PC-9 (cell line): ENCODE results near the gene PRRX1. TPM values are rescaled to one million over a fixed set of nuclear protein-coding genes. Genes with fewer than 3 reads are reported as not detected.

Experiments
- BruUV-seq: library from RNA; stranded (reverse); fragments of 400-500 nt; replicated peaks from 2 replicates; lab custom pipeline; 2021; lab: Mats Ljungman, UMichigan
- CTCF ChIA-PET: fragments of 300-600 bp; sonication (Branson Sonifier 250); formaldehyde crosslinking; loops from one replicate; lab custom pipeline; 2022; ENCODE audit warnings: antibody characterized with exemption; lab: Charles Lee
- POLR2A ChIA-PET: fragments of 300-600 bp; sonication (Branson Sonifier 250); formaldehyde crosslinking; loops from one replicate; lab custom pipeline; 2022; ENCODE audit warnings: antibody characterized with exemption; ENCODE audit not compliant: unreplicated experiment; lab: Charles Lee
- DNase-seq, 2 experiments: peaks; one replicate each; pipeline versions ENCODE4 v3.0.0 to v3.0.0-alpha.2; 2015 to 2022; ENCODE audit warnings: mixed read lengths in 1 of 2
- H2AFZ ChIP-seq: fragments of 200-600 bp; sonication (generic); 2 replicates; pipeline ENCODE4 v1.8.1; 2017; ENCODE audit warnings: antibody characterized with exemption
- H3F3A ChIP-seq: fragments of 200-600 bp; sonication (generic); 2 replicates; pipeline ENCODE4 v1.8.1; 2017; ENCODE audit warnings: antibody characterized with exemption, mild to moderate bottlenecking, low read depth; ENCODE audit not compliant: insufficient read depth
- H3K27ac ChIP-seq: fragments of 200-600 bp; sonication (generic); 2 replicates; pipeline ENCODE4 v1.6.1; 2016; ENCODE audit warnings: mixed run types
- H3K27me3 ChIP-seq: fragments of 200-600 bp; sonication (generic); 2 replicates; pipeline ENCODE4 v1.6.1; 2016; ENCODE audit warnings: low read depth, mixed run types; ENCODE audit not compliant: insufficient read depth
- H3K36me3 ChIP-seq: fragments of 200-600 bp; sonication (generic); 2 replicates; pipeline ENCODE4 v1.6.1; 2016; ENCODE audit warnings: low read depth, mixed run types
- H3K4me1 ChIP-seq: fragments of 200-600 bp; sonication (generic); replicated peaks from 2 replicates; pipeline ENCODE4 v1.6.1; 2016; ENCODE audit warnings: mixed run types; ENCODE audit not compliant: insufficient read depth
- H3K4me2 ChIP-seq: fragments of 200-600 bp; sonication (generic); 2 replicates; pipeline ENCODE4 v1.6.1; 2017; ENCODE audit warnings: mixed run types
- H3K4me3 ChIP-seq: fragments of 200-600 bp; sonication (generic); 2 replicates; pipeline ENCODE4 v1.6.1; 2016; ENCODE audit warnings: mixed run types
- H3K79me2 ChIP-seq: fragments of 200-600 bp; sonication (generic); 2 replicates; pipeline ENCODE4 v1.6.1; 2017; ENCODE audit warnings: low read depth, mixed run types
- H3K9me2 ChIP-seq: fragments of 200-600 bp; sonication (generic); 2 replicates; pipeline ENCODE4 v1.8.1; 2017; ENCODE audit warnings: mild to moderate bottlenecking; ENCODE audit not compliant: insufficient read depth
- H3K9me3 ChIP-seq: fragments of 200-600 bp; sonication (generic); 2 replicates; pipeline ENCODE4 v1.8.1; 2016; ENCODE audit warnings: low read depth; ENCODE audit not compliant: insufficient read depth
- H4K20me1 ChIP-seq: fragments of 200-600 bp; sonication (generic); 2 replicates; pipeline ENCODE4 v1.8.1; 2017; ENCODE audit not compliant: insufficient read depth
- CTCF ChIP-seq: fragments of 200-600 bp; sonication (generic); conservative IDR thresholded peaks from 2 replicates; pipeline ENCODE4 v1.6.1; 2017; ENCODE audit warnings: mixed run types, antibody characterized with exemption, mild to moderate bottlenecking, moderate library complexity
- EZH2 ChIP-seq: fragments of 200-600 bp; sonication (generic); IDR thresholded peaks from 2 replicates; pipeline ENCODE4 v1.8.0; 2017; ENCODE audit warnings: antibody characterized with exemption, low read depth
- intact Hi-C: fragments of 100-400 bp; cut with micrococcal nuclease; formaldehyde crosslinking; loops from one replicate; pipeline ENCODE4 v1.10.0; 2022; ENCODE audit not compliant: unreplicated experiment
- total RNA-seq: library from RNA; stranded (reverse); gene quantifications from 2 replicates; pipeline ENCODE4 v1.2.3, GENCODE V29; 2021

Gene PRRX1
- total RNA-seq, 1 experiment from 2014 or later: not detected

- H4K20me1 ChIP-seq: no peaks in the 10 kb centered on the region
- TF ChIP-seq CTCF (no peak), EZH2 (no peak)
- no peak overlapping the region for H3K4me2 ChIP-seq
- no peaks in the 10 kb centered on the region for H3K36me3 ChIP-seq
- H3K4me1 ChIP-seq: no peaks in the 10 kb centered on the region
- POLR2A ChIA-PET: no interaction called here
- no peaks in the 10 kb centered on the region for H3K9me2 ChIP-seq
- peaks cover 3% of the 10 kb centered on the region; the same call in 1 of the 2 replicates for H3K9me3 ChIP-seq
- H3K27ac ChIP-seq: no peak overlapping the region
- CTCF ChIA-PET: no interaction called here
- no TSS peak for BruUV-seq
- no peaks in the 10 kb centered on the region for H3K79me2 ChIP-seq
- no peak overlapping the region for H2AFZ ChIP-seq
- no peaks in the 10 kb centered on the region for H3F3A ChIP-seq
- H3K27me3 ChIP-seq: no peaks in the 10 kb centered on the region
- no peak for DNase-seq
- no peak overlapping the region for H3K4me3 ChIP-seq
- intact Hi-C loops: no loop called here
Observed at GRCh38 chr1:170682809-170683208, 18.9 kb downstream of the PRRX1 start.

GRCh38 chr1:170685166-170685565, 21.2 kb downstream of the PRRX1 start:
- H3K27me3 ChIP-seq: no peaks in the 10 kb centered on the region
- no peaks in the 10 kb centered on the region for H3K4me1 ChIP-seq
- ChIA-PET CTCF (no interaction called here), POLR2A (no interaction called here)
- no peak overlapping the region for H3K4me2 ChIP-seq
- no peak overlapping the region for H2AFZ ChIP-seq
- DNase-seq: no peak
- no peak for TF ChIP-seq CTCF
- TF ChIP-seq EZH2: no peak
- no peaks in the 10 kb centered on the region for H3K36me3 ChIP-seq
- no peak overlapping the region for H3K4me3 ChIP-seq
- BruUV-seq: no TSS peak
- intact Hi-C loops: no loop called here
- no peak overlapping the region for H3K27ac ChIP-seq
- H3K9me2 ChIP-seq: no peaks in the 10 kb centered on the region
- H3K9me3 ChIP-seq: peaks cover 3% of the 10 kb centered on the region; the same call in 1 of the 2 replicates
- H3K79me2 ChIP-seq: no peaks in the 10 kb centered on the region
- H4K20me1 ChIP-seq: no peaks in the 10 kb centered on the region
- H3F3A ChIP-seq: no peaks in the 10 kb centered on the region

- no peak for DNase-seq
- intact Hi-C loops: no loop called here
- Histone ChIP-seq H3K4me1 (no peaks in the 10 kb centered on the region), H2AFZ (no peak overlapping the region), H3K27me3 (no peaks in the 10 kb centered on the region), H3K27ac (no peak overlapping the region), H3K79me2 (no peaks in the 10 kb centered on the region), H3K36me3 (no peaks in the 10 kb centered on the region), H3K9me3 (peaks cover under 1% of the 10 kb centered on the region; the same call in 1 of the 2 replicates), H3F3A (no peaks in the 10 kb centered on the region), H3K4me2 (no peak overlapping the region), H3K9me2 (no peaks in the 10 kb centered on the region), H4K20me1 (no peaks in the 10 kb centered on the region), H3K4me3 (no peak overlapping the region)
- CTCF ChIA-PET: no interaction called here
- BruUV-seq: no TSS peak
- POLR2A ChIA-PET: no interaction called here
- TF ChIP-seq EZH2 (no peak), CTCF (no peak)
Observed at GRCh38 chr1:170686291-170686690, 22.4 kb downstream of the PRRX1 start.
